Transverse colon (tissue), 4 donors: ENCODE measurements around the gene CEACAM19. TPM values are rescaled to one million over a fixed set of nuclear protein-coding genes. Genes with fewer than 3 reads are reported as not detected.
A peak's percentile ranks its signal among the peaks of the same experiment; 100 is the strongest.

Source experiments
- DNase-seq: peaks from one replicate; pipeline ENCODE4 v3.0.0-alpha.2; 2019
- H3K27ac ChIP-seq, 4 donors: fragments of 200-600 bp; sonication (generic); 2 replicates each; pipeline ENCODE4 v1.5.1; 2016 to 2018; ENCODE audit warnings: inconsistent platforms in 4 of 4
- H3K27me3 ChIP-seq: fragments of 200-600 bp; sonication (generic); 2 replicates; pipeline ENCODE4 v1.5.1; 2017; ENCODE audit warnings: inconsistent platforms
- H3K36me3 ChIP-seq, 4 donors: fragments of 200-600 bp; sonication (generic); 2 replicates each; pipeline ENCODE4 v1.5.1; 2017 to 2019; ENCODE audit warnings: inconsistent platforms in 4 of 4
- H3K4me1 ChIP-seq, 4 donors: fragments of 200-600 bp; sonication (generic); 2 replicates each; pipeline ENCODE4 v1.5.1; 2017 to 2020; ENCODE audit warnings: inconsistent platforms in 4 of 4
- H3K4me3 ChIP-seq, 4 donors: fragments of 200-600 bp; sonication (generic); 1 replicate in 1 of 4; 2 replicates in 3 of 4; pipeline versions ENCODE4 v1.5.1 to v1.6.1; 2017 to 2019; ENCODE audit warnings: inconsistent platforms in 4 of 4
- H3K9me3 ChIP-seq, 2 donors: fragments of 200-600 bp; sonication (generic); 2 replicates each; pipeline ENCODE4 v1.5.1; 2017 to 2019; ENCODE audit warnings: inconsistent platforms in 2 of 2
- CTCF ChIP-seq, 5 experiments: fragments of 200-600 bp in 3 of 5; fragments of 450-650 bp in 2 of 5; sonication (generic) in 3 of 5; IDR thresholded peaks; 1 replicate in 2 of 5; 2 replicates in 3 of 5; pipeline ENCODE4 v1.5.1; 2016 to 2017; ENCODE audit warnings: antibody characterized with exemption in 5 of 5, inconsistent platforms in 3 of 5, mild to moderate bottlenecking in 2 of 5, moderate library complexity in 1 of 5
- EP300 ChIP-seq: sonication (generic); formaldehyde crosslinking; IDR thresholded peaks from one replicate; pipeline ENCODE4 v1.6.1; 2017; ENCODE audit warnings: antibody characterized with exemption, low read depth
- POLR2A ChIP-seq: fragments of 450-650 bp; IDR thresholded peaks from one replicate; pipeline ENCODE4 v1.6.1; 2016; ENCODE audit warnings: antibody characterized with exemption, mild to moderate bottlenecking, moderate library complexity
- POLR2AphosphoS5 ChIP-seq, 3 donors: sonication (generic); formaldehyde crosslinking; IDR thresholded peaks; one replicate each; pipeline ENCODE4 v1.6.1; 2016; ENCODE audit warnings: antibody characterized with exemption in 3 of 3
- WGBS, 2 donors: methylation state at CpG; one replicate each; pipeline ENCODE4 v1.1.5; 2018; ENCODE audit warnings: low coverage in 1 of 2; 5-methylcytosine and 5-hydroxymethylcytosine counted together
- in situ Hi-C, 4 donors: fragments of 200-750 bp; cut with MboI; loops; one replicate each; pipeline versions ENCODE4 v1.15.0 to v1.15.1; 2017; ENCODE audit warnings: low sequenced_read_pairs in 3 of 4, low pct_ligation_motif_present in 1 of 4, low pct_unique_long_range_greater_than_20kb in 1 of 4
- intact Hi-C: fragments of 100-400 bp; cut with DNase I; formaldehyde crosslinking; loops from one replicate; pipeline ENCODE4 v1.15.1; 2023; ENCODE audit warnings: low total_unique reads
- total RNA-seq, 4 donors: library from RNA; depleted of rRNA; stranded (reverse); fragments of >200 nt; gene quantifications; one replicate each; pipeline ENCODE4 v1.1.0, GENCODE V29; 2016

Gene CEACAM19
- total RNA-seq, 4 donors from 2014 or later, result 3.8 to 19.1 (median 9.9) TPM

- Histone ChIP-seq H3K27ac (no peak overlapping the region), H3K36me3 (no peaks in the 10 kb centered on the region), H3K27me3 (no peaks in the 10 kb centered on the region), H3K9me3 (no peaks in the 10 kb centered on the region), H3K4me1 (peaks cover 0 to 2% (median under 1%) of the 10 kb centered on the region in 4 donors), H3K4me3 (no peak overlapping the region)
- no peak for DNase-seq
- TF ChIP-seq POLR2AphosphoS5 (IDR thresholded peaks at IDR 0.05), result no peak
- no peak for TF ChIP-seq POLR2A
- no peak for TF ChIP-seq CTCF (IDR thresholded peaks at IDR 0.05)
- no peak for TF ChIP-seq EP300
- in situ Hi-C loops, result no loop called here
- 87 to 92% methylated on average over 6 of the region's 6 CpGs for WGBS, 2 donors
- intact Hi-C loops, result no loop called here
These were observed 4.2 kb downstream of the CEACAM19 start for GRCh38 chr19:44675521-44675920.

- in situ Hi-C loops, result no loop called here
These were observed 5.9 kb downstream of the CEACAM19 start for GRCh38 chr19:44677019-44677811.

GRCh38 chr19:44680536-44680935, 9.3 kb downstream of the CEACAM19 start:
- Histone ChIP-seq H3K36me3 (no peaks in the 10 kb centered on the region), H3K4me1 (peaks cover 0 to 23% (median 8%) of the 10 kb centered on the region in 4 donors), H3K27me3 (no peaks in the 10 kb centered on the region), H3K27ac (peak overlapping the region; percentile 14 to 57 (median 55)), H3K9me3 (no peaks in the 10 kb centered on the region), H3K4me3 (no peak overlapping the region)
- intact Hi-C loops (no loop called here), in situ Hi-C loops (no loop called here)
- TF ChIP-seq POLR2A (no peak), CTCF (IDR thresholded peaks at IDR 0.05) (no peak), POLR2AphosphoS5 (IDR thresholded peaks at IDR 0.05) (no peak), EP300 (no peak)
- no peak for DNase-seq

More at GRCh38 chr19:44677019-44677811, 5.9 kb downstream of the CEACAM19 start:
- WGBS, 2 donors, result 69% methylated on average over 3 to 8 of the region's 8 CpGs
- no peak for TF ChIP-seq POLR2A
- TF ChIP-seq POLR2AphosphoS5 (IDR thresholded peaks at IDR 0.05), result no peak
- TF ChIP-seq CTCF (IDR thresholded peaks at IDR 0.05), result no peak
- no peak for TF ChIP-seq EP300
- Histone ChIP-seq H3K36me3 (no peaks in the 10 kb centered on the region), H3K27ac (no peak overlapping the region), H3K27me3 (no peaks in the 10 kb centered on the region), H3K4me1 (peaks cover 0 to 18% (median 8%) of the 10 kb centered on the region in 4 donors), H3K4me3 (no peak overlapping the region), H3K9me3 (no peaks in the 10 kb centered on the region)
- no peak for DNase-seq
- intact Hi-C loops, result no loop called here

- Histone ChIP-seq H3K27me3 (no peaks in the 10 kb centered on the region), H3K4me3 (no peak overlapping the region), H3K4me1 (peaks cover 0 to 23% (median 8%) of the 10 kb centered on the region in 4 donors), H3K9me3 (no peaks in the 10 kb centered on the region), H3K36me3 (no peaks in the 10 kb centered on the region), H3K27ac (peak overlapping the region in 1 of 4 donors; percentile 55)
- no peak for DNase-seq
- TF ChIP-seq CTCF (IDR thresholded peaks at IDR 0.05), result no peak
- no peak for TF ChIP-seq EP300
- no peak for TF ChIP-seq POLR2A
- TF ChIP-seq POLR2AphosphoS5 (IDR thresholded peaks at IDR 0.05), result no peak
- intact Hi-C loops (no loop called here), in situ Hi-C loops (no loop called here)
- WGBS, 2 donors, result 84 to 90% methylated on average over 2 to 15 of the region's 15 CpGs
These were observed 10.9 kb downstream of the CEACAM19 start for GRCh38 chr19:44681992-44682790.
